Ishikawa (cell line): ENCODE measurements around the gene STPG4.

Experiments used
- CEBPB ChIP-seq: IDR thresholded peaks from 2 replicates; pipeline ENCODE4 v1.6.1; 2012
- CREB1 ChIP-seq: IDR thresholded peaks from 2 replicates; pipeline ENCODE4 v1.6.1; 2012; ENCODE audit warnings: low read depth
- EGR1 ChIP-seq: IDR thresholded peaks from 2 replicates; pipeline ENCODE4 v1.6.1; 2012
- EP300 ChIP-seq: IDR thresholded peaks from 2 replicates; pipeline ENCODE4 v1.6.1; 2012; ENCODE audit warnings: borderline replicate concordance
- FOXM1 ChIP-seq: IDR thresholded peaks from 2 replicates; pipeline ENCODE4 v1.6.1; 2012; ENCODE audit warnings: low read depth, borderline replicate concordance
- NFIC ChIP-seq: IDR thresholded peaks from 2 replicates; pipeline ENCODE4 v1.6.1; 2012
- RAD21 ChIP-seq: IDR thresholded peaks from 2 replicates; pipeline ENCODE4 v1.6.1; 2012; ENCODE audit warnings: low read depth
- TAF1 ChIP-seq: IDR thresholded peaks from 2 replicates; pipeline ENCODE4 v1.6.1; 2012; ENCODE audit warnings: low read depth, mild to moderate bottlenecking
- TCF12 ChIP-seq: IDR thresholded peaks from 2 replicates; pipeline ENCODE4 v1.6.1; 2012; ENCODE audit warnings: low read depth
- TEAD4 ChIP-seq: IDR thresholded peaks from 2 replicates; pipeline ENCODE4 v1.6.1; 2012
- YY1 ChIP-seq: IDR thresholded peaks from 2 replicates; pipeline ENCODE4 v1.6.1; 2012; ENCODE audit warnings: low read depth
- ZBTB7A ChIP-seq: IDR thresholded peaks from 2 replicates; pipeline ENCODE4 v1.6.1; 2012; ENCODE audit warnings: low read depth
- TF ChIP-seq, protein P1 (sequence below): IDR thresholded peaks from 2 replicates; pipeline ENCODE4 v1.6.1; 2012
- TF ChIP-seq, protein P2 (sequence below): IDR thresholded peaks from 2 replicates; pipeline ENCODE4 v1.6.1; 2012
- TF ChIP-seq, protein P3 (sequence below): IDR thresholded peaks from 2 replicates; pipeline ENCODE4 v1.6.1; 2012; ENCODE audit warnings: low read depth, mild to moderate bottlenecking

STPG4 gene

DNA sequence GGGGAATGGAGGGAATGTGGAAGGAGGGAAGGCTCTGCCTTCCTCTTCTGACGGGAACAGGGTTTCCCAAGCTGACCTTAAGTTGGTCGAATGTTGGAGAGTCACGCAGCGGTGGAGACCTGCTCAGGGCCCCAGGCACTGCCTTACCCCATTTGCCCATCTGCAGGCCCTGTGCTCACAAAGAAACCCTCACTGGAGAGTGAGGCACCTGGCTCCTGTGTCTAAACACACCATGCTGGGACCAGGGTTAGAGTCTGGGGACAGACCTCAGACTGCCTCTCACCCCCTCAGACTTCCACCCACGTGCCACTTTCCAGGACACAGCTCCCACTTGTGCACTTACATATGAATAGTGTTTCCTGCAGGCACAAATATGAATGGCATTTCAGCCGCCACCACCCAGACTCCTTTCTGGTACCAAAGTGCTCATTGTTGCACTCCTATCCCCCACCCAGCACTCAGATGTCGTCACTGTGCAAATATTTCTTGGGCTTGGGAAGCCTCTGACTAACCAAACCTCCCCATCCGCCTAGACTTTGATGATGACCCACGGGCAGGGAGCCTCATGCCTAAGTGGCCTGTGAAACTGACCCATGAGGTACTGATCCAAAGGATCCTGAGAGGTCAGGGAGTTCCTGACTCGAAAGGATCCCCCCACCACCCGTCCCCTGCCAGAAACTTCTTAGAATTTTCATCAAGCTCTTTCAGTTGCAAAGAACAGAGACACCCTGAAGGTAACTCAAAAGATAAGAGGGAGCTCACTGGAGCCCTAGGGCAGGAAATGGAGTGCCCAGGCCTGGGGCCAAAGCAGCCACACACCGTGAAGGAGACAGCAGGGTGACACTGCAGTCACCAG, 78.3 kb downstream of the STPG4 start:
- TF ChIP-seq NFIC (no peak; the same call in 1 of the 2 replicates), YY1 (peak; percentile 30; the same call in 1 of the 2 replicates), ZBTB7A (0 out of 2 replicates have a peak, but pooled peaks have one; percentile 26), CREB1 (no peak), RAD21 (peak; percentile 22; the same call in 1 of the 2 replicates), TEAD4 (peak; percentile 95), FOXM1 (peak; percentile 74), TAF1 (no peak; the same call in 1 of the 2 replicates), TCF12 (peak; percentile 79), EP300 (peak; percentile 81), CEBPB (no peak), EGR1 (peak; percentile 62; the same call in 1 of the 2 replicates)
- TF ChIP-seq, protein P1, sequence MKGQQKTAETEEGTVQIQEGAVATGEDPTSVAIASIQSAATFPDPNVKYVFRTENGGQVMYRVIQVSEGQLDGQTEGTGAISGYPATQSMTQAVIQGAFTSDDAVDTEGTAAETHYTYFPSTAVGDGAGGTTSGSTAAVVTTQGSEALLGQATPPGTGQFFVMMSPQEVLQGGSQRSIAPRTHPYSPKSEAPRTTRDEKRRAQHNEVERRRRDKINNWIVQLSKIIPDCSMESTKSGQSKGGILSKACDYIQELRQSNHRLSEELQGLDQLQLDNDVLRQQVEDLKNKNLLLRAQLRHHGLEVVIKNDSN: peak; percentile 72
- TF ChIP-seq, protein P2, sequence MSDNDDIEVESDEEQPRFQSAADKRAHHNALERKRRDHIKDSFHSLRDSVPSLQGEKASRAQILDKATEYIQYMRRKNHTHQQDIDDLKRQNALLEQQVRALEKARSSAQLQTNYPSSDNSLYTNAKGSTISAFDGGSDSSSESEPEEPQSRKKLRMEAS: peak; percentile 77
- TF ChIP-seq, protein P3, sequence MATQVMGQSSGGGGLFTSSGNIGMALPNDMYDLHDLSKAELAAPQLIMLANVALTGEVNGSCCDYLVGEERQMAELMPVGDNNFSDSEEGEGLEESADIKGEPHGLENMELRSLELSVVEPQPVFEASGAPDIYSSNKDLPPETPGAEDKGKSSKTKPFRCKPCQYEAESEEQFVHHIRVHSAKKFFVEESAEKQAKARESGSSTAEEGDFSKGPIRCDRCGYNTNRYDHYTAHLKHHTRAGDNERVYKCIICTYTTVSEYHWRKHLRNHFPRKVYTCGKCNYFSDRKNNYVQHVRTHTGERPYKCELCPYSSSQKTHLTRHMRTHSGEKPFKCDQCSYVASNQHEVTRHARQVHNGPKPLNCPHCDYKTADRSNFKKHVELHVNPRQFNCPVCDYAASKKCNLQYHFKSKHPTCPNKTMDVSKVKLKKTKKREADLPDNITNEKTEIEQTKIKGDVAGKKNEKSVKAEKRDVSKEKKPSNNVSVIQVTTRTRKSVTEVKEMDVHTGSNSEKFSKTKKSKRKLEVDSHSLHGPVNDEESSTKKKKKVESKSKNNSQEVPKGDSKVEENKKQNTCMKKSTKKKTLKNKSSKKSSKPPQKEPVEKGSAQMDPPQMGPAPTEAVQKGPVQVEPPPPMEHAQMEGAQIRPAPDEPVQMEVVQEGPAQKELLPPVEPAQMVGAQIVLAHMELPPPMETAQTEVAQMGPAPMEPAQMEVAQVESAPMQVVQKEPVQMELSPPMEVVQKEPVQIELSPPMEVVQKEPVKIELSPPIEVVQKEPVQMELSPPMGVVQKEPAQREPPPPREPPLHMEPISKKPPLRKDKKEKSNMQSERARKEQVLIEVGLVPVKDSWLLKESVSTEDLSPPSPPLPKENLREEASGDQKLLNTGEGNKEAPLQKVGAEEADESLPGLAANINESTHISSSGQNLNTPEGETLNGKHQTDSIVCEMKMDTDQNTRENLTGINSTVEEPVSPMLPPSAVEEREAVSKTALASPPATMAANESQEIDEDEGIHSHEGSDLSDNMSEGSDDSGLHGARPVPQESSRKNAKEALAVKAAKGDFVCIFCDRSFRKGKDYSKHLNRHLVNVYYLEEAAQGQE: no peak

DNA sequence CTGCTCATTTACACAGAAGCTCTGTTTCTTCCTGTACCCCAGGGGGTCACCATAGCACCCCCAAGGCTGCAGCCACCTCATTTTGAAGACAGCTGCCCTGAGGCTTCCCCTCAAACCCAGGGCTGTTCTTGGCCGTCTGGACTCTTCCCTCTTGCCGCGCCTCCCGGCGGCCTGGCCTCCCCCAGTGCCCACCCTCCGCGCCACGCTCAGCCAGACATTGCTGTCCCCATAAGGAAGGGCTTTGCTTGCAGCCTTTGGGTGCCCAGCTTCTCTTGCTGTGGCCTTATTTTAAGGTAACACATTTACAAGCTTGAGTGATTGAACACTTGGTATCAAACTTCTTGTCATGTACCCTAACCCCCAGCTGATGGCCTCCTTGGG, 79.0 kb downstream of the STPG4 start:
- TF ChIP-seq TEAD4 (no peak), EGR1 (no peak), FOXM1 (no peak), TAF1 (no peak), RAD21 (no peak), ZBTB7A (no peak), EP300 (no peak), TCF12 (no peak), CREB1 (no peak), YY1 (no peak), CEBPB (no peak), NFIC (no peak)
- TF ChIP-seq, protein P2: no peak
- TF ChIP-seq, protein P1: no peak
- TF ChIP-seq, protein P3: no peak

DNA sequence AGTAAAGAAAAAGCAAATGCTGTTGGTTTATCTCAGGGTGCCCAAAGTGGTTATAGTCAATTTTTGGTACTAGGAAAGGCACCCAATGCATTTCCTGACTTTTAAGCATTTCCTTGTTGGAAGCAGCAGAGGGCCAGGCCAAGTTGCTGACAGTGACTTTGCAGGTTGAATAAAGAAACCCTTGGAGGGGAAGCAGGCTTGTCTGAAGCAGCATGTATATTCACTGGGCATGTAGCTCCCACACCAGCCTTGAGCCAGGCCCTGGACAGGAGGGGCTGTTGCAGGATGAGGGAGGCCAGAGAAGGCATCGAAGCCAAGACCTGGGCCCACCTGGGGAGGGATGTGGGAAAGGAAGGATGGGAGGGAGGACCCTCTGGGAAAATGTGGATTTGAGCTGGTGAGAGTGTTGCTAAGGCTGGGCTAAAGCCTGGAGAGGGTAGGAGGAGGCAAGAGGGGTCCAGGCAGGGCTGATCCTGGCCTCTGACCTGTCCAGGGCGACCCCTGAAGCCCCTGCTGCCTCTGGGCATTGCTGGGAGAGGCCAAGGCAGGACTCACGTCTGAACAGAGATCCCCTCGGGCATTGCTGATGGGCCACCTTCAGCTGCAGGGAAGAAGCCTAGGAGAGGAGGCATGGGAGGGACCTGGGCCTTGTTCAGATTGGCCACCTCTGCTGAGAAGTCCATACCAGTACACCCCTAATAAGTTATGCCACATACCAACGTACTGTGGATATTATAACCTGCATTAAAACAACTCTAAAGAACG, 79.6 kb downstream of the STPG4 start:
- no peak for TF ChIP-seq YY1
- TF ChIP-seq ZBTB7A: no peak
- no peak for TF ChIP-seq CREB1
- TF ChIP-seq RAD21: no peak

DNA sequence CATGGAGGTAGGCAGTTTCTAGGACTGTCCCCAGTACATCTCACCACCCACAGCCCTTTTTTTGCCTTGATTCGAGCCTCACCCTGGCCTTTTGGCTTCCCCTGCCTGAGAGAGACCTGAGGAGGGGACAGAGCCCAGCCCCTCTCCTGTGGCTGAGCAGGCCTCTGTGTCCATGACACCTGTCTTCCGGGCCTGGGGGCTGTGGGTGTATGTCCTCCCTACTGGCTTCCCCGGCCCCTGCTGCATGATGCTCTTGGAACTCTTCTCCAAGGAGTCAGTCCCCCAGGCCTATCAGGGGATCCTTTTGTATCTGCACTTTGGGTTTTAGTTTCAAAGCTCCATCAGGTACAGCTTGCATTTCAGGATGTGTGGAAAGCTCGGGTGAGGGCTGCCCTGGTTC, 80.4 kb downstream of the STPG4 start:
- TF ChIP-seq TCF12 (no peak), ZBTB7A (no peak), CEBPB (no peak), TEAD4 (no peak), NFIC (no peak), RAD21 (no peak), YY1 (no peak), FOXM1 (no peak), EGR1 (no peak), TAF1 (no peak), EP300 (no peak), CREB1 (no peak)
- TF ChIP-seq, protein P3: no peak
- TF ChIP-seq, protein P2: no peak
- TF ChIP-seq, protein P1: no peak
